Muscle layer of colon (tissue), 2 donors: Measurements from ENCODE around the gene MYO16.

Experiments
- H3K27ac ChIP-seq: one replicate; pipeline ENCODE4 v1.7.0; 2013; ENCODE audit warnings: low read depth, mild to moderate bottlenecking, low read length, moderate library complexity
- H3K27me3 ChIP-seq, 2 donors: one replicate each; pipeline ENCODE4 v1.7.0; 2013; ENCODE audit warnings: low read length in 2 of 2, mild to moderate bottlenecking in 2 of 2; ENCODE audit not compliant: insufficient read depth in 2 of 2, control insufficient read depth in 1 of 2
- H3K36me3 ChIP-seq: one replicate; pipeline ENCODE4 v1.7.0; 2013; ENCODE audit warnings: mild to moderate bottlenecking, low read length; ENCODE audit not compliant: insufficient read depth
- H3K4me1 ChIP-seq: one replicate; pipeline ENCODE4 v1.7.0; 2013; ENCODE audit warnings: mild to moderate bottlenecking, low read length; ENCODE audit not compliant: insufficient read depth
- H3K4me3 ChIP-seq, 2 donors: one replicate each; pipeline ENCODE4 v1.7.0; 2013; ENCODE audit warnings: low read length in 2 of 2, low read depth in 1 of 2, mild to moderate bottlenecking in 1 of 2, moderate library complexity in 1 of 2
- H3K9ac ChIP-seq: one replicate; pipeline ENCODE4 v1.7.0; 2013; ENCODE audit warnings: low read length
- H3K9me3 ChIP-seq: one replicate; pipeline ENCODE4 v1.7.0; 2013; ENCODE audit warnings: mild to moderate bottlenecking, low read length
- donor health status: abdominal sarcoma.
- donor health status: Adenocarcinoma of cecum.

The MYO16 gene

GRCh38 chr13:108747843-108748242 is 118.4 kb downstream of the MYO16 start:
- Histone ChIP-seq H3K4me1 (no peaks in the 10 kb centered on the region), H3K9ac (no peak overlapping the region), H3K36me3 (no peaks in the 10 kb centered on the region), H3K9me3 (peaks cover 3% of the 10 kb centered on the region), H3K27me3 (no peaks in the 10 kb centered on the region), H3K4me3 (no peak overlapping the region), H3K27ac (no peak overlapping the region)

GRCh38 chr13:108752276-108752675 is 122.9 kb downstream of the MYO16 start:
- no peak overlapping the region for H3K4me3 ChIP-seq
- H3K27me3 ChIP-seq = no peaks in the 10 kb centered on the region
- H3K36me3 ChIP-seq = no peaks in the 10 kb centered on the region
- H3K4me1 ChIP-seq = no peaks in the 10 kb centered on the region
- H3K27ac ChIP-seq = no peak overlapping the region
- no peaks in the 10 kb centered on the region for H3K9me3 ChIP-seq
- H3K9ac ChIP-seq = no peak overlapping the region

- Histone ChIP-seq H3K27ac (no peak overlapping the region), H3K4me1 (no peaks in the 10 kb centered on the region), H3K9ac (no peak overlapping the region), H3K9me3 (no peaks in the 10 kb centered on the region), H3K27me3 (no peaks in the 10 kb centered on the region), H3K36me3 (no peaks in the 10 kb centered on the region), H3K4me3 (no peak overlapping the region)
These were observed 125.7 kb downstream of the MYO16 start for GRCh38 chr13:108755083-108755482.

GRCh38 chr13:108760129-108760528 is 130.7 kb downstream of the MYO16 start:
- Histone ChIP-seq H3K4me3 (no peak overlapping the region), H3K9me3 (no peaks in the 10 kb centered on the region), H3K27ac (no peak overlapping the region), H3K9ac (no peak overlapping the region), H3K36me3 (no peaks in the 10 kb centered on the region), H3K27me3 (no peaks in the 10 kb centered on the region), H3K4me1 (no peaks in the 10 kb centered on the region)

- no peaks in the 10 kb centered on the region for H3K4me1 ChIP-seq
- no peaks in the 10 kb centered on the region for H3K9me3 ChIP-seq
These were observed 131.1 kb downstream of the MYO16 start for GRCh38 chr13:108760541-108760940.

GRCh38 chr13:108768035-108768434 is 138.6 kb downstream of the MYO16 start:
- Histone ChIP-seq H3K4me3 (no peak overlapping the region), H3K36me3 (no peaks in the 10 kb centered on the region), H3K9ac (no peak overlapping the region), H3K27me3 (no peaks in the 10 kb centered on the region), H3K4me1 (no peaks in the 10 kb centered on the region), H3K9me3 (no peaks in the 10 kb centered on the region), H3K27ac (no peak overlapping the region)

More at GRCh38 chr13:108760541-108760940, 131.1 kb downstream of the MYO16 start:
- no peak overlapping the region for H3K27ac ChIP-seq
- no peak overlapping the region for H3K4me3 ChIP-seq
- H3K9ac ChIP-seq = no peak overlapping the region
- no peaks in the 10 kb centered on the region for H3K36me3 ChIP-seq
- H3K27me3 ChIP-seq = no peaks in the 10 kb centered on the region

GRCh38 chr13:108769213-108770070 is 140.0 kb downstream of the MYO16 start:
- Histone ChIP-seq H3K4me1 (no peaks in the 10 kb centered on the region), H3K27me3 (no peaks in the 10 kb centered on the region), H3K9ac (no peak overlapping the region), H3K36me3 (no peaks in the 10 kb centered on the region), H3K27ac (no peak overlapping the region), H3K9me3 (no peaks in the 10 kb centered on the region), H3K4me3 (no peak overlapping the region)

GRCh38 chr13:108775597-108775996 is 146.2 kb downstream of the MYO16 start:
- Histone ChIP-seq H3K27ac (no peak overlapping the region), H3K27me3 (no peaks in the 10 kb centered on the region), H3K36me3 (no peaks in the 10 kb centered on the region), H3K9me3 (no peaks in the 10 kb centered on the region), H3K4me3 (no peak overlapping the region), H3K9ac (no peak overlapping the region), H3K4me1 (no peaks in the 10 kb centered on the region)

- H3K36me3 ChIP-seq = no peaks in the 10 kb centered on the region
- no peak overlapping the region for H3K9ac ChIP-seq
- H3K27me3 ChIP-seq = no peaks in the 10 kb centered on the region
- H3K4me1 ChIP-seq = no peaks in the 10 kb centered on the region
- H3K27ac ChIP-seq = no peak overlapping the region
- no peak overlapping the region for H3K4me3 ChIP-seq
- no peaks in the 10 kb centered on the region for H3K9me3 ChIP-seq
These were observed 147.2 kb downstream of the MYO16 start for GRCh38 chr13:108776650-108777049.

GRCh38 chr13:108777421-108778420 is 148.3 kb downstream of the MYO16 start:
- no peak overlapping the region for H3K27ac ChIP-seq
- H3K27me3 ChIP-seq = no peaks in the 10 kb centered on the region
- H3K9me3 ChIP-seq = no peaks in the 10 kb centered on the region
- H3K9ac ChIP-seq = no peak overlapping the region
- H3K36me3 ChIP-seq = no peaks in the 10 kb centered on the region
- H3K4me1 ChIP-seq = no peaks in the 10 kb centered on the region
- no peak overlapping the region for H3K4me3 ChIP-seq

- Histone ChIP-seq H3K9ac (no peak overlapping the region), H3K4me1 (no peaks in the 10 kb centered on the region), H3K9me3 (no peaks in the 10 kb centered on the region), H3K4me3 (no peak overlapping the region), H3K36me3 (no peaks in the 10 kb centered on the region), H3K27ac (no peak overlapping the region), H3K27me3 (no peaks in the 10 kb centered on the region)
These were observed 149.9 kb downstream of the MYO16 start for GRCh38 chr13:108779308-108779707.
